ENCODE measurements around the gene HTR1E. TPM values are rescaled to one million over a fixed set of nuclear protein-coding genes. Genes with fewer than 3 reads are reported as not detected.

The HTR1E gene
- polyA plus RNA-seq, 3 donors = 0.45 to 0.93 (median 0.92) TPM

DNA sequence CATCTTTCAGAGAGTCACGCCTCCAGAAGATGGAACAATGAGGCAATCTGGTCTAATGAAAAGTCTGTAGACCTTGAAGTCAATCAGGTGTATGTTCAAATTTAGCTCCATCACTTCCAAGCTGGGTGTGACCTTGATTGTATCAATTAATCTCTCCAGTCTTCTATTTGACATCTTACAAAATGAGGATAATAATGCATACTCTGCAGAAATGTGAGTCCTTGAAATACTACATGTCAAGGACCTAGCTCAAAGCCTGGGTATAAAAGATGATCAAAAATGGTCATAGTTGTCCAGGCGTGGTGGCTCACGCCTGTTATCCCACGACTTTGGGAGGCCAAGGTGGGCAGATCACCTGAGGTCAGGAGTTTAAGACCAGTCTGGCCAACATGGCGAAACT is 127.8 kb downstream of the HTR1E start:
- DNase-seq (ENCODE audit: extremely low read depth in 1 of 11, low read depth in 9 of 11, low spot score in 4 of 11) = no peak

Other genes starting within 250 kb of the HTR1E start
- 1 to 10 TPM in 2 of 3 donors, not detected in 1; 3.5 to 5.9 TPM for gene CGA, start 157.6 kb downstream of the HTR1E start, polyA plus RNA-seq (ENCODE audit: insufficient read length in 3 of 3)
- 10 to 100 TPM; 38.8 to 48.2 (median 48.2) TPM for gene ZNF292, start 218.0 kb downstream of the HTR1E start, polyA plus RNA-seq (ENCODE audit: insufficient read length in 3 of 3)